ENCODE data around the gene KAZN. TPM values are rescaled to one million over a fixed set of nuclear protein-coding genes. Genes with fewer than 3 reads are reported as not detected.

Gene KAZN
- total and polyA plus RNA-seq, 4 donors, result 4.4 to 19.3 (median 9.6) TPM

DNA sequence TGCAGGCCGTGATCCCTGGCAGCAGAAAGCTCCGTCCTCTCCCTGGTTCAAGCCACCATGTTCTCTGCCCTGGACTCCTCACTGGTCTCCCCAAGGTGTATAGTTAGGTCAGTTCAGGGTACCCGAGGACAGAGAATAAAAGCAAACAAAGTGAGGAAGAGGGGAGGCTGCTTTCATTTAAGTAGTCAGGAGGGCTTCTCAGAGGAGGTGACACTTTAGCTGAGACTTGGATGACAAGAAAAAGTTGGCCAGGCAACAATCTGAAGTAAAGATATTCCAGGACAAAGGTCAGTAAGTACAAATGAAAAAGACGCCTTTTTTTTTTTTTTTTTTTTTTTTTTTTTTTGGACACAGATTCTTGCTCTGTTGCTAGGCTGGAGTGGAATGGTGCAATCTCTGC, 297.2 kb downstream of the KAZN start:
- intact Hi-C loops (cut with DNase I), result no loop called here
- Histone ChIP-seq H3K9me3 (ENCODE audit: control insufficient read depth, low read length) (no peaks in the 10 kb centered on the region), H3K4me3 (ENCODE audit: low read length in 2 of 2) (no peak overlapping the region), H3K27me3 (ENCODE audit: control insufficient read depth in 1 of 2, insufficient read depth in 2 of 2, low read length in 1 of 2) (no peaks in the 10 kb centered on the region), H3K27ac (ENCODE audit: low read depth in 1 of 2, low read length in 2 of 2) (no peak overlapping the region), H3K4me1 (ENCODE audit: control insufficient read depth in 1 of 2, insufficient read depth in 2 of 2, low read length in 2 of 2) (no peaks in the 10 kb centered on the region), H3K36me3 (ENCODE audit: control insufficient read depth in 1 of 2, insufficient read depth in 2 of 2, low read length in 1 of 2) (no peaks in the 10 kb centered on the region)
- WGBS, 2 donors, result 95 to 98% methylated on average over 4 of the region's 4 CpGs
- ATAC-seq (ENCODE audit: low FRiP score) (no peak), DNase-seq (no peak)

- DNase-seq (no peak), ATAC-seq (ENCODE audit: low FRiP score) (no peak)
- intact Hi-C loops (cut with DNase I), result no loop called here
- Histone ChIP-seq H3K27ac (ENCODE audit: low read depth in 1 of 2, low read length in 2 of 2) (no peak overlapping the region), H3K4me1 (ENCODE audit: control insufficient read depth in 1 of 2, insufficient read depth in 2 of 2, low read length in 2 of 2) (no peaks in the 10 kb centered on the region), H3K36me3 (ENCODE audit: control insufficient read depth in 1 of 2, insufficient read depth in 2 of 2, low read length in 1 of 2) (no peaks in the 10 kb centered on the region), H3K4me3 (ENCODE audit: low read length in 2 of 2) (no peak overlapping the region), H3K27me3 (ENCODE audit: control insufficient read depth in 1 of 2, insufficient read depth in 2 of 2, low read length in 1 of 2) (no peaks in the 10 kb centered on the region), H3K9me3 (ENCODE audit: control insufficient read depth, low read length) (no peaks in the 10 kb centered on the region)
- WGBS, 2 donors, result 85 to 88% methylated on average over 3 of the region's 3 CpGs
These were observed 298.0 kb downstream of the KAZN start for GRCh38 chr1:14896381-14897079.

GRCh38 chr1:14897080-14897449, 298.6 kb downstream of the KAZN start:
- ATAC-seq (ENCODE audit: low FRiP score) (no peak), DNase-seq (no peak)
- no peaks in the 10 kb centered on the region for H3K9me3 ChIP-seq (ENCODE audit: control insufficient read depth, low read length)
- no peak overlapping the region for H3K4me3 ChIP-seq (ENCODE audit: low read length in 2 of 2)
- H3K36me3 ChIP-seq (ENCODE audit: control insufficient read depth in 1 of 2, insufficient read depth in 2 of 2, low read length in 1 of 2), result no peaks in the 10 kb centered on the region
- no peak overlapping the region for H3K27ac ChIP-seq (ENCODE audit: low read depth in 1 of 2, low read length in 2 of 2)
- H3K4me1 ChIP-seq (ENCODE audit: control insufficient read depth in 1 of 2, insufficient read depth in 2 of 2, low read length in 2 of 2), result no peaks in the 10 kb centered on the region
- intact Hi-C loops (cut with DNase I), result no loop called here
- H3K27me3 ChIP-seq (ENCODE audit: control insufficient read depth in 1 of 2, insufficient read depth in 2 of 2, low read length in 1 of 2), result no peaks in the 10 kb centered on the region

- WGBS, 2 donors, result 50 to 51% methylated on average over 4 of the region's 4 CpGs
- Histone ChIP-seq H3K4me3 (ENCODE audit: low read length in 2 of 2) (no peak overlapping the region), H3K27me3 (ENCODE audit: control insufficient read depth in 1 of 2, insufficient read depth in 2 of 2, low read length in 1 of 2) (no peaks in the 10 kb centered on the region), H3K36me3 (ENCODE audit: control insufficient read depth in 1 of 2, insufficient read depth in 2 of 2, low read length in 1 of 2) (no peaks in the 10 kb centered on the region), H3K9me3 (ENCODE audit: control insufficient read depth, low read length) (no peaks in the 10 kb centered on the region), H3K27ac (ENCODE audit: low read depth in 1 of 2, low read length in 2 of 2) (no peak overlapping the region), H3K4me1 (ENCODE audit: control insufficient read depth in 1 of 2, insufficient read depth in 2 of 2, low read length in 2 of 2) (no peaks in the 10 kb centered on the region)
- intact Hi-C loops (cut with DNase I), result no loop called here
- no peak for DNase-seq
- no peak for ATAC-seq (ENCODE audit: low FRiP score)
These were observed 299.1 kb downstream of the KAZN start for GRCh38 chr1:14897547-14897946.

- Histone ChIP-seq H3K4me3 (ENCODE audit: low read length in 2 of 2) (no peak overlapping the region), H3K4me1 (ENCODE audit: control insufficient read depth in 1 of 2, insufficient read depth in 2 of 2, low read length in 2 of 2) (no peaks in the 10 kb centered on the region), H3K9me3 (ENCODE audit: control insufficient read depth, low read length) (no peaks in the 10 kb centered on the region), H3K27me3 (ENCODE audit: control insufficient read depth in 1 of 2, insufficient read depth in 2 of 2, low read length in 1 of 2) (no peaks in the 10 kb centered on the region), H3K36me3 (ENCODE audit: control insufficient read depth in 1 of 2, insufficient read depth in 2 of 2, low read length in 1 of 2) (no peaks in the 10 kb centered on the region), H3K27ac (ENCODE audit: low read depth in 1 of 2, low read length in 2 of 2) (no peak overlapping the region)
- intact Hi-C loops (cut with DNase I), result no loop called here
- ATAC-seq (ENCODE audit: low FRiP score), result no peak
- 94 to 98% methylated on average over 7 of the region's 7 CpGs for WGBS, 2 donors
- DNase-seq, result no peak
These were observed 299.6 kb downstream of the KAZN start for GRCh38 chr1:14897997-14898645.

GRCh38 chr1:14899686-14900085, 301.2 kb downstream of the KAZN start:
- Histone ChIP-seq H3K27ac (ENCODE audit: low read depth in 1 of 2, low read length in 2 of 2) (no peak overlapping the region), H3K27me3 (ENCODE audit: control insufficient read depth in 1 of 2, insufficient read depth in 2 of 2, low read length in 1 of 2) (no peaks in the 10 kb centered on the region), H3K36me3 (ENCODE audit: control insufficient read depth in 1 of 2, insufficient read depth in 2 of 2, low read length in 1 of 2) (no peaks in the 10 kb centered on the region), H3K4me3 (ENCODE audit: low read length in 2 of 2) (no peak overlapping the region), H3K4me1 (ENCODE audit: control insufficient read depth in 1 of 2, insufficient read depth in 2 of 2, low read length in 2 of 2) (no peaks in the 10 kb centered on the region), H3K9me3 (ENCODE audit: control insufficient read depth, low read length) (no peaks in the 10 kb centered on the region)
- ATAC-seq (ENCODE audit: low FRiP score) (no peak), DNase-seq (no peak)
- 39 to 42% methylated on average over 11 of the region's 11 CpGs for whole genome bisulfite sequencing, 2 donors
- intact Hi-C loops (cut with DNase I), result no loop called here

- no peaks in the 10 kb centered on the region for H3K36me3 ChIP-seq (ENCODE audit: control insufficient read depth in 1 of 2, insufficient read depth in 2 of 2, low read length in 1 of 2)
- no peak overlapping the region for H3K27ac ChIP-seq (ENCODE audit: low read depth in 1 of 2, low read length in 2 of 2)
- intact Hi-C loops (cut with DNase I), result no loop called here
- H3K4me3 ChIP-seq (ENCODE audit: low read length in 2 of 2), result no peak overlapping the region
- no peak for ATAC-seq (ENCODE audit: low FRiP score)
- H3K27me3 ChIP-seq (ENCODE audit: control insufficient read depth in 1 of 2, insufficient read depth in 2 of 2, low read length in 1 of 2), result no peaks in the 10 kb centered on the region
- no peaks in the 10 kb centered on the region for H3K9me3 ChIP-seq (ENCODE audit: control insufficient read depth, low read length)
- no peaks in the 10 kb centered on the region for H3K4me1 ChIP-seq (ENCODE audit: control insufficient read depth in 1 of 2, insufficient read depth in 2 of 2, low read length in 2 of 2)
- no peak for DNase-seq
- 79 to 85% methylated on average over 8 of the region's 8 CpGs for WGBS, 2 donors
These were observed 303.0 kb downstream of the KAZN start for GRCh38 chr1:14901371-14901954.

DNA sequence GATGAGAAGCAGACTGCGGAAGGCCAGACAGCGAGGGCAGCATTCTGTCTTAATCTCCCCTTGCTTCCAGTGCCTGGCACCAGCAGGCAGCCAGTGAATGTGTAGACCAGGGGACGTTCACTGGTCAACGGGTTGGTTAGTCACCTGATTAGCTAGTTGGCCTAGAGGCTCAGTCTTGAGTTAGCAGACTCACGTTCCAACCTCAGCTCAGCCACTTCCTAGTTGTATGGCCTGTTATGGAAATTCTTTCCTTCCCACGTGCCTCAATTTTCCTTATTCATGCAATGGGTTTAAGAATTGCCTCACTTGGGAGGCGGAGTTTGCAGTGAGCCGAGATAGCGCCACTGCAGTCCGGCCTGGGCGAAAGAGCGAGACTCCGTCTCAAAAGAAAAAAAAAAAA, 305.4 kb downstream of the KAZN start:
- WGBS, 2 donors, result 94 to 96% methylated on average over 13 of the region's 13 CpGs
- Histone ChIP-seq H3K4me1 (ENCODE audit: control insufficient read depth in 1 of 2, insufficient read depth in 2 of 2, low read length in 2 of 2) (no peaks in the 10 kb centered on the region), H3K36me3 (ENCODE audit: control insufficient read depth in 1 of 2, insufficient read depth in 2 of 2, low read length in 1 of 2) (no peaks in the 10 kb centered on the region), H3K27me3 (ENCODE audit: control insufficient read depth in 1 of 2, insufficient read depth in 2 of 2, low read length in 1 of 2) (no peaks in the 10 kb centered on the region), H3K9me3 (ENCODE audit: control insufficient read depth, low read length) (no peaks in the 10 kb centered on the region), H3K27ac (ENCODE audit: low read depth in 1 of 2, low read length in 2 of 2) (no peak overlapping the region), H3K4me3 (ENCODE audit: low read length in 2 of 2) (no peak overlapping the region)
- DNase-seq, result no peak
- intact Hi-C loops (cut with DNase I), result no loop called here
- no peak for ATAC-seq (ENCODE audit: low FRiP score)

GRCh38 chr1:14906665-14907064, 308.2 kb downstream of the KAZN start:
- intact Hi-C loops (cut with DNase I), result no loop called here
- Histone ChIP-seq H3K36me3 (ENCODE audit: control insufficient read depth in 1 of 2, insufficient read depth in 2 of 2, low read length in 1 of 2) (no peaks in the 10 kb centered on the region), H3K4me1 (ENCODE audit: control insufficient read depth in 1 of 2, insufficient read depth in 2 of 2, low read length in 2 of 2) (no peaks in the 10 kb centered on the region), H3K9me3 (ENCODE audit: control insufficient read depth, low read length) (no peaks in the 10 kb centered on the region), H3K27me3 (ENCODE audit: control insufficient read depth in 1 of 2, insufficient read depth in 2 of 2, low read length in 1 of 2) (no peaks in the 10 kb centered on the region), H3K4me3 (ENCODE audit: low read length in 2 of 2) (no peak overlapping the region), H3K27ac (ENCODE audit: low read depth in 1 of 2, low read length in 2 of 2) (no peak overlapping the region)
- ATAC-seq (ENCODE audit: low FRiP score) (no peak), DNase-seq (no peak)
- WGBS, 2 donors, result 95 to 97% methylated on average over 6 of the region's 6 CpGs
